Measurements from ENCODE around the gene TMEM30A. TPM values are rescaled to one million over a fixed set of nuclear protein-coding genes. Genes with fewer than 3 reads are reported as not detected.

TMEM30A gene
- total and polyA plus RNA-seq, 2 of the 13 experiments (the other 11 are each of a cell fraction or from before 2014, with no cell fraction given) = 17.6 to 54.4 TPM

GRCh38 chr6:75243333-75244062, 41.1 kb downstream of the TMEM30A start, which contains the start of gene COX7A2 (continued):
- TF ChIP-seq ZNF570 (CRISPR knock-in tag; IDR thresholded peaks at IDR 0.05; ENCODE audit: borderline replicate concordance) (no peak), PRMT3 (CRISPR knock-in tag; IDR thresholded peaks at IDR 0.05; ENCODE audit: borderline replicate concordance, low read depth) (peak; percentile 90; the same call in 1 of the 2 replicates), UBTF (CRISPR knock-in tag; IDR thresholded peaks at IDR 0.05) (peak; percentile 64), POLR2A (IDR thresholded peaks at IDR 0.05; ENCODE audit: insufficient read depth in 1 of 2, low read depth in 2 of 2, low read length in 2 of 2) (peak; percentile 86 to 96), ZNF563 (CRISPR knock-in tag; IDR thresholded peaks at IDR 0.05) (peak; percentile 48; the same call in 1 of the 2 replicates), ZNF468 (CRISPR knock-in tag; IDR thresholded peaks at IDR 0.05) (no peak), XRCC5 (optimal IDR thresholded peaks at IDR 0.05; ENCODE audit: low read length) (peak; percentile 91), ZNF318 (CRISPR knock-in tag; IDR thresholded peaks at IDR 0.05) (no peak), NFIB (CRISPR knock-in tag; IDR thresholded peaks at IDR 0.05; ENCODE audit: borderline replicate concordance) (no peak), ZNF280B (CRISPR knock-in tag; IDR thresholded peaks at IDR 0.05; ENCODE audit: borderline replicate concordance) (peak; percentile 66; the same call in 1 of the 2 replicates), ETV5 (CRISPR knock-in tag; IDR thresholded peaks at IDR 0.05; ENCODE audit: borderline replicate concordance) (peak; percentile 89), U2AF1 (optimal IDR thresholded peaks at IDR 0.05; ENCODE audit: low read depth, low read length) (peak; percentile 98), KDM5A (IDR thresholded peaks at IDR 0.05; ENCODE audit: borderline replicate concordance, low read length) (peak; percentile 67), TARDBP (CRISPR knock-in tag; IDR thresholded peaks at IDR 0.05) (peak; percentile 85; the same call in 1 of the 2 replicates), ZNF264 (CRISPR knock-in tag; IDR thresholded peaks at IDR 0.05) (peak; percentile 65; the same call in 1 of the 2 replicates), CEBPG (CRISPR knock-in tag; IDR thresholded peaks at IDR 0.05) (peak; percentile 85)
- TF ChIP-seq, protein P1, sequence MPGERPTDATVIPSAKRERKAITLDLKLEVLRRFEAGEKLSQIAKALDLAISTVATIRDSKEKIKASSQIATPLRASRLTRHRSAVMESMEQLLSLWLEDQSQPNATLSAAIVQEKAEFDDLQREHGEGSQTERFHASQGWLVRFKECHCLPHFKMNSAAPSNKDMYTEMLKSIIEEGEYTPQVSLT (CRISPR knock-in tag; IDR thresholded peaks at IDR 0.05; ENCODE audit: borderline replicate concordance, low read depth) = no peak

All from HepG2 (cell line).